ENCODE results near the gene KITLG. TPM values are rescaled to one million over a fixed set of nuclear protein-coding genes. Genes with fewer than 3 reads are reported as not detected.

KITLG gene
- polyA plus RNA-seq, 1 of the 3 experiments (the other 2 are of a cell fraction) = 8.9 TPM

- H3K4me1 ChIP-seq (ENCODE audit: control insufficient read depth in 1 of 2, insufficient read depth in 2 of 2, low read depth in 1 of 2, low read length in 1 of 2) = no peaks in the 10 kb centered on the region
- no peak for TF ChIP-seq GATA2 (CRISPR knock-in tag; IDR thresholded peaks at IDR 0.05)
- no peak for TF ChIP-seq SMC3 (IDR thresholded peaks at IDR 0.05; ENCODE audit: low read depth, low read length)
- no peak for TF ChIP-seq GABPA (IDR thresholded peaks at IDR 0.05; ENCODE audit: low read depth)
- no peak for TF ChIP-seq FOSL2 (IDR thresholded peaks at IDR 0.05; ENCODE audit: borderline replicate concordance, low read depth)
- TF ChIP-seq YY1 (IDR thresholded peaks at IDR 0.05; ENCODE audit: low read depth) = no peak
- TF ChIP-seq, protein P1, sequence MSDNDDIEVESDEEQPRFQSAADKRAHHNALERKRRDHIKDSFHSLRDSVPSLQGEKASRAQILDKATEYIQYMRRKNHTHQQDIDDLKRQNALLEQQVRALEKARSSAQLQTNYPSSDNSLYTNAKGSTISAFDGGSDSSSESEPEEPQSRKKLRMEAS (IDR thresholded peaks at IDR 0.05; ENCODE audit: low read depth) = no peak
- no peak for TF ChIP-seq JUND (IDR thresholded peaks at IDR 0.05)
- no peak for TF ChIP-seq RAD21 (IDR thresholded peaks at IDR 0.05; ENCODE audit: low read length)
- TF ChIP-seq TAF1 (IDR thresholded peaks at IDR 0.05; ENCODE audit: borderline replicate concordance, low read depth, low read length) = no peak
- TF ChIP-seq, protein P2, sequence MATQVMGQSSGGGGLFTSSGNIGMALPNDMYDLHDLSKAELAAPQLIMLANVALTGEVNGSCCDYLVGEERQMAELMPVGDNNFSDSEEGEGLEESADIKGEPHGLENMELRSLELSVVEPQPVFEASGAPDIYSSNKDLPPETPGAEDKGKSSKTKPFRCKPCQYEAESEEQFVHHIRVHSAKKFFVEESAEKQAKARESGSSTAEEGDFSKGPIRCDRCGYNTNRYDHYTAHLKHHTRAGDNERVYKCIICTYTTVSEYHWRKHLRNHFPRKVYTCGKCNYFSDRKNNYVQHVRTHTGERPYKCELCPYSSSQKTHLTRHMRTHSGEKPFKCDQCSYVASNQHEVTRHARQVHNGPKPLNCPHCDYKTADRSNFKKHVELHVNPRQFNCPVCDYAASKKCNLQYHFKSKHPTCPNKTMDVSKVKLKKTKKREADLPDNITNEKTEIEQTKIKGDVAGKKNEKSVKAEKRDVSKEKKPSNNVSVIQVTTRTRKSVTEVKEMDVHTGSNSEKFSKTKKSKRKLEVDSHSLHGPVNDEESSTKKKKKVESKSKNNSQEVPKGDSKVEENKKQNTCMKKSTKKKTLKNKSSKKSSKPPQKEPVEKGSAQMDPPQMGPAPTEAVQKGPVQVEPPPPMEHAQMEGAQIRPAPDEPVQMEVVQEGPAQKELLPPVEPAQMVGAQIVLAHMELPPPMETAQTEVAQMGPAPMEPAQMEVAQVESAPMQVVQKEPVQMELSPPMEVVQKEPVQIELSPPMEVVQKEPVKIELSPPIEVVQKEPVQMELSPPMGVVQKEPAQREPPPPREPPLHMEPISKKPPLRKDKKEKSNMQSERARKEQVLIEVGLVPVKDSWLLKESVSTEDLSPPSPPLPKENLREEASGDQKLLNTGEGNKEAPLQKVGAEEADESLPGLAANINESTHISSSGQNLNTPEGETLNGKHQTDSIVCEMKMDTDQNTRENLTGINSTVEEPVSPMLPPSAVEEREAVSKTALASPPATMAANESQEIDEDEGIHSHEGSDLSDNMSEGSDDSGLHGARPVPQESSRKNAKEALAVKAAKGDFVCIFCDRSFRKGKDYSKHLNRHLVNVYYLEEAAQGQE (IDR thresholded peaks at IDR 0.05; ENCODE audit: low read depth, low read length) = no peak
- TF ChIP-seq, protein P3, sequence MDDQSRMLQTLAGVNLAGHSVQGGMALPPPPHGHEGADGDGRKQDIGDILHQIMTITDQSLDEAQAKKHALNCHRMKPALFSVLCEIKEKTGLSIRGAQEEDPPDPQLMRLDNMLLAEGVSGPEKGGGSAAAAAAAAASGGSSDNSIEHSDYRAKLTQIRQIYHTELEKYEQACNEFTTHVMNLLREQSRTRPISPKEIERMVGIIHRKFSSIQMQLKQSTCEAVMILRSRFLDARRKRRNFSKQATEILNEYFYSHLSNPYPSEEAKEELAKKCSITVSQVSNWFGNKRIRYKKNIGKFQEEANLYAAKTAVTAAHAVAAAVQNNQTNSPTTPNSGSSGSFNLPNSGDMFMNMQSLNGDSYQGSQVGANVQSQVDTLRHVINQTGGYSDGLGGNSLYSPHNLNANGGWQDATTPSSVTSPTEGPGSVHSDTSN (IDR thresholded peaks at IDR 0.05) = no peak
- TF ChIP-seq EZH2phosphoT487 (IDR thresholded peaks at IDR 0.05; ENCODE audit: borderline replicate concordance, low read depth) = no peak
- no peak for TF ChIP-seq RXRA (IDR thresholded peaks at IDR 0.05; ENCODE audit: borderline replicate concordance, low read depth)
- TF ChIP-seq CHD2 (IDR thresholded peaks at IDR 0.05; ENCODE audit: low read length, partially characterized antibody) = no peak
- H3K36me3 ChIP-seq (replicated peaks in 1 of 2; ENCODE audit: control insufficient read depth in 1 of 2, insufficient read depth in 2 of 2, low read length in 1 of 2) = no peaks in the 10 kb centered on the region
- no peaks in the 10 kb centered on the region for H3K9me3 ChIP-seq
- no peaks in the 10 kb centered on the region for H3F3A ChIP-seq (replicated peaks; ENCODE audit: insufficient read depth)
- 29% methylated on average over 1 of the region's 1 CpG for WGBS (ENCODE audit: low lambda C conversion rate)
- H3K27me3 ChIP-seq (ENCODE audit: insufficient read depth) = no peaks in the 10 kb centered on the region
- no peak overlapping the region for H3K4me3 ChIP-seq (ENCODE audit: low read depth in 2 of 2, low read length in 1 of 2)
- no peaks in the 10 kb centered on the region for H4K20me1 ChIP-seq (ENCODE audit: insufficient read depth)
- ChIA-PET POLR2A (no interaction called here), CTCF (no interaction called here)
- no peak overlapping the region for H3K4me2 ChIP-seq
- no peak overlapping the region for H2AFZ ChIP-seq (ENCODE audit: low read depth)
- no peaks in the 10 kb centered on the region for H3K9me2 ChIP-seq
- H3K9ac ChIP-seq = no peak overlapping the region
- DNase-seq = no peak
- no peak overlapping the region for H3K27ac ChIP-seq (ENCODE audit: low read depth in 2 of 2, low read length in 1 of 2)
- H3K79me2 ChIP-seq (ENCODE audit: insufficient read depth) = no peaks in the 10 kb centered on the region
Measured at GRCh38 chr12:88615490-88615889, 35.2 kb upstream of the KITLG start.

- H3K79me2 ChIP-seq (ENCODE audit: insufficient read depth) = no peaks in the 10 kb centered on the region
- no peaks in the 10 kb centered on the region; the same call in none of the 2 replicates for H3K9me3 ChIP-seq
- H3F3A ChIP-seq (replicated peaks; ENCODE audit: insufficient read depth) = no peaks in the 10 kb centered on the region
- no peaks in the 10 kb centered on the region for H4K20me1 ChIP-seq (ENCODE audit: insufficient read depth)
- H3K27ac ChIP-seq (ENCODE audit: low read depth in 2 of 2, low read length in 1 of 2) = no peak overlapping the region
- H3K9ac ChIP-seq = no peak overlapping the region
- H3K4me3 ChIP-seq (ENCODE audit: low read depth in 2 of 2, low read length in 1 of 2) = no peak overlapping the region
- H2AFZ ChIP-seq (ENCODE audit: low read depth) = no peak overlapping the region
- POLR2A ChIA-PET = no interaction called here
- H3K36me3 ChIP-seq (replicated peaks in 1 of 2; ENCODE audit: control insufficient read depth in 1 of 2, insufficient read depth in 2 of 2, low read length in 1 of 2) = peaks cover 0 to 4% of the 10 kb centered on the region in 2 experiments
- no peaks in the 10 kb centered on the region for H3K27me3 ChIP-seq (ENCODE audit: insufficient read depth)
- CTCF ChIA-PET = interaction anchor here (1.0 kb wide), 2 partner anchors 11 to 24 kb away, joined by 3 to 4 read pairs; no protein-coding TSS in a partner anchor
- DNase-seq = no peak
- H3K4me2 ChIP-seq = no peak overlapping the region
- H3K4me1 ChIP-seq (ENCODE audit: control insufficient read depth in 1 of 2, insufficient read depth in 2 of 2, low read depth in 1 of 2, low read length in 1 of 2) = no peaks in the 10 kb centered on the region
- H3K9me2 ChIP-seq = no peaks in the 10 kb centered on the region
- TF ChIP-seq, protein P1 (IDR thresholded peaks at IDR 0.05; ENCODE audit: low read depth) = no peak
- TF ChIP-seq NFIC (IDR thresholded peaks at IDR 0.05; ENCODE audit: borderline replicate concordance) (no peak), RFX5 (IDR thresholded peaks at IDR 0.05; ENCODE audit: low read length) (no peak), EZH2phosphoT487 (IDR thresholded peaks at IDR 0.05; ENCODE audit: borderline replicate concordance, low read depth) (no peak), SIN3A (IDR thresholded peaks at IDR 0.05; ENCODE audit: borderline replicate concordance, low read depth, low read length) (no peak), GABPA (IDR thresholded peaks at IDR 0.05; ENCODE audit: low read depth) (no peak), CHD2 (IDR thresholded peaks at IDR 0.05; ENCODE audit: low read length, partially characterized antibody) (no peak), RXRA (IDR thresholded peaks at IDR 0.05; ENCODE audit: borderline replicate concordance, low read depth) (no peak)
- TF ChIP-seq, protein P2 (IDR thresholded peaks at IDR 0.05; ENCODE audit: low read depth, low read length) = no peak
- TF ChIP-seq, protein P4, sequence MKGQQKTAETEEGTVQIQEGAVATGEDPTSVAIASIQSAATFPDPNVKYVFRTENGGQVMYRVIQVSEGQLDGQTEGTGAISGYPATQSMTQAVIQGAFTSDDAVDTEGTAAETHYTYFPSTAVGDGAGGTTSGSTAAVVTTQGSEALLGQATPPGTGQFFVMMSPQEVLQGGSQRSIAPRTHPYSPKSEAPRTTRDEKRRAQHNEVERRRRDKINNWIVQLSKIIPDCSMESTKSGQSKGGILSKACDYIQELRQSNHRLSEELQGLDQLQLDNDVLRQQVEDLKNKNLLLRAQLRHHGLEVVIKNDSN (IDR thresholded peaks at IDR 0.05; ENCODE audit: borderline replicate concordance, low read depth) = no peak
Measured at GRCh38 chr12:88604646-88605045, 24.4 kb upstream of the KITLG start.

Data from SK-N-SH (cell line).